Measurements from ENCODE around the gene THADA. TPM values are rescaled to one million over a fixed set of nuclear protein-coding genes. Genes with fewer than 3 reads are reported as not detected.

THADA gene
- total and polyA plus RNA-seq, 2 donors (not counting 3 experiments of a cell fraction or from before 2014, with no cell fraction given): 22.6 to 25.3 TPM

- Histone ChIP-seq H3K79me2 (ENCODE audit: control insufficient read depth, insufficient read depth, low read length) (no peaks in the 10 kb centered on the region), H4K20me1 (replicated peaks; ENCODE audit: control insufficient read depth, extremely low read depth, insufficient read depth, low read length) (no peaks in the 10 kb centered on the region), H3K9ac (replicated peaks; ENCODE audit: extremely low read depth, insufficient read depth, low read length) (no peak overlapping the region), H3K9me3 (replicated peaks; ENCODE audit: control insufficient read depth, insufficient read depth, low read length) (no peaks in the 10 kb centered on the region), H3K4me3 (replicated peaks in 1 of 3; ENCODE audit: insufficient read depth in 1 of 3, low read depth in 1 of 3, low read length in 3 of 3) (no peak overlapping the region), H3K4me1 (ENCODE audit: control insufficient read depth, extremely low read depth, insufficient read depth, low read length) (peaks cover 76% of the 10 kb centered on the region), H2AFZ (ENCODE audit: low read depth, low read length) (no peak overlapping the region), H3K9me1 (replicated peaks; ENCODE audit: control insufficient read depth, extremely low read depth, insufficient read depth, low read length) (no peaks in the 10 kb centered on the region), H3K36me3 (ENCODE audit: control insufficient read depth in 2 of 2, extremely low read depth in 1 of 2, insufficient read depth in 2 of 2, low read length in 2 of 2) (no peaks in the 10 kb centered on the region), H3K27me3 (ENCODE audit: control insufficient read depth in 2 of 2, insufficient read depth in 2 of 2, low read length in 2 of 2) (no peaks in the 10 kb centered on the region), H3K4me2 (ENCODE audit: insufficient read depth, low read length) (no peak overlapping the region), H3K27ac (ENCODE audit: insufficient read depth, low read depth, low read length) (peak overlapping the region; percentile 93)
- no peak for DNase-seq (ENCODE audit: low read depth, low spot score)
- ChIA-PET POLR2A (no interaction called here), CTCF (interaction anchor here (0.5 to 4.2 kb wide), 9 partner anchors 9 to 224 kb away, joined by 3 to 27 read pairs (median 4); no protein-coding TSS in a partner anchor)
- FAIRE-seq: no peak
- intact Hi-C loops (cut with micrococcal nuclease) (loop anchor here (2.0 kb wide), 1 partner anchor 13 kb away; no protein-coding TSS in a partner anchor), dilution Hi-C loops (cut with MboI; ENCODE audit: extremely low pct_ligation_motif_present, low sequenced_read_pairs) (no loop called here)
- TF ChIP-seq CTCF (IDR thresholded peaks at IDR 0.05; ENCODE audit: extremely low read depth in 1 of 2, insufficient read depth in 1 of 2, low read depth in 1 of 2, low read length in 2 of 2): no peak
- no peak for TF ChIP-seq MYC (IDR thresholded peaks at IDR 0.05; ENCODE audit: low read depth, low read length)
- TF ChIP-seq EZH2 (IDR thresholded peaks at IDR 0.05; ENCODE audit: borderline replicate concordance, low read depth, low read length, severe bottlenecking): no peak
- TF ChIP-seq POLR2AphosphoS5 (IDR thresholded peaks at IDR 0.05; ENCODE audit: insufficient read depth, low read depth, low read length): no peak
- TF ChIP-seq JUN (IDR thresholded peaks at IDR 0.05; ENCODE audit: borderline replicate concordance, insufficient read depth, insufficient read length, low read depth): no peak
- TF ChIP-seq GATA2 (IDR thresholded peaks at IDR 0.05; ENCODE audit: insufficient read depth, insufficient read length, low read depth, low read length): no peak
- TF ChIP-seq FOS (IDR thresholded peaks at IDR 0.05; ENCODE audit: borderline replicate concordance, insufficient read depth, low read length): no peak
- no peak for TF ChIP-seq POLR2A (IDR thresholded peaks at IDR 0.05; ENCODE audit: low read depth, low read length)
- BruUV-seq (replicated peaks): no TSS peak
These were observed 142.4 kb downstream of the THADA start for GRCh38 chr2:43453179-43454170.

Measured in endothelial cell of umbilical vein (primary cell).